Hepatocyte (in vitro differentiated cells): ENCODE measurements around the gene RHBDD3. TPM values are rescaled to one million over a fixed set of nuclear protein-coding genes. Genes with fewer than 3 reads are reported as not detected.

Experiments used
- DNase-seq: peaks from one replicate; pipeline ENCODE4 v3.0.0-alpha.2; 2016; ENCODE audit warnings: low spot score
- H2AFZ ChIP-seq: fragments of 200-600 bp; sonication (generic); 2 replicates; pipeline ENCODE4 v1.6.0; 2016; ENCODE audit warnings: antibody characterized with exemption, mild to moderate bottlenecking
- H3K27ac ChIP-seq: fragments of 200-600 bp; sonication (generic); 2 replicates; pipeline ENCODE4 v1.5.1; 2016; ENCODE audit warnings: mild to moderate bottlenecking
- H3K27me3 ChIP-seq: fragments of 200-600 bp; sonication (generic); 2 replicates; pipeline ENCODE4 v1.6.1; 2016
- H3K36me3 ChIP-seq: fragments of 200-600 bp; sonication (generic); replicated peaks from 2 replicates; pipeline ENCODE4 v1.5.1; 2016; ENCODE audit warnings: low read depth; ENCODE audit not compliant: insufficient read depth
- H3K4me1 ChIP-seq: fragments of 200-600 bp; sonication (generic); 2 replicates; pipeline ENCODE4 v1.5.1; 2016; ENCODE audit warnings: mild to moderate bottlenecking, moderate library complexity; ENCODE audit not compliant: insufficient read depth
- H3K4me2 ChIP-seq: fragments of 200-600 bp; sonication (generic); 2 replicates; pipeline ENCODE4 v1.6.0; 2016
- H3K4me3 ChIP-seq: fragments of 200-600 bp; sonication (generic); 2 replicates; pipeline ENCODE4 v1.5.1; 2016; ENCODE audit warnings: mild to moderate bottlenecking
- H3K79me2 ChIP-seq: fragments of 200-600 bp; sonication (generic); 2 replicates; pipeline ENCODE4 v1.6.0; 2017; ENCODE audit warnings: mild to moderate bottlenecking
- H3K9me2 ChIP-seq: fragments of 200-600 bp; sonication (generic); replicated peaks from 2 replicates; pipeline ENCODE4 v1.6.0; 2017; ENCODE audit warnings: mild to moderate bottlenecking; ENCODE audit not compliant: insufficient read depth
- H3K9me3 ChIP-seq: fragments of 200-600 bp; sonication (generic); 2 replicates; pipeline ENCODE4 v1.5.1; 2016; ENCODE audit warnings: low read depth, mild to moderate bottlenecking
- H4K20me1 ChIP-seq: fragments of 200-600 bp; sonication (generic); 2 replicates; pipeline ENCODE4 v1.6.0; 2016; ENCODE audit warnings: mild to moderate bottlenecking; ENCODE audit not compliant: insufficient read depth, poor library complexity, severe bottlenecking
- CTCF ChIP-seq: fragments of 200-600 bp; sonication (generic); IDR thresholded peaks from 2 replicates; pipeline ENCODE4 v1.5.1; 2016; ENCODE audit warnings: antibody characterized with exemption, mild to moderate bottlenecking; ENCODE audit not compliant: poor library complexity
- EZH2 ChIP-seq: fragments of 200-600 bp; sonication (generic); IDR thresholded peaks from 2 replicates; pipeline ENCODE4 v1.6.1; 2016; ENCODE audit warnings: antibody characterized with exemption, mild to moderate bottlenecking, borderline replicate concordance
- EZH2phosphoT487 ChIP-seq: fragments of 200-600 bp; sonication (generic); IDR thresholded peaks from one replicate; pipeline ENCODE4 v1.6.1; 2018; ENCODE audit warnings: antibody characterized with exemption, mild to moderate bottlenecking, low read depth, moderate library complexity; ENCODE audit not compliant: unreplicated experiment, severe bottlenecking
- WGBS: methylation state at CpG from one replicate; pipeline ENCODE4 v1.1.6; 2016; ENCODE audit warnings: low lambda C conversion rate; ENCODE audit errors: missing lambda C conversion rate; 5-methylcytosine and 5-hydroxymethylcytosine counted together
- polyA plus RNA-seq: library from polyadenylated mRNA; unstranded; fragments of >200 nt; fragmentation: Nextera tagmentation; extraction: Ambion mirVana; gene quantifications from 2 replicates; pipeline ENCODE4 v1.2.1, GENCODE V29; 2016
- total RNA-seq: library from RNA; depleted of rRNA; stranded (reverse); fragments of >200 nt; gene quantifications from 2 replicates; pipeline ENCODE4 v1.2.3, GENCODE V29; 2014

The RHBDD3 gene
- total and polyA plus RNA-seq, 2 experiments from 2014 or later: 27.2 to 46.7 TPM

GRCh38 chr22:29310065-29310862, 42.5 kb upstream of the RHBDD3 start:
- Histone ChIP-seq H3K4me3 (no peak overlapping the region), H3K4me1 (peaks cover 18% of the 10 kb centered on the region), H3K36me3 (no peaks in the 10 kb centered on the region), H4K20me1 (no peaks in the 10 kb centered on the region), H3K9me3 (no peaks in the 10 kb centered on the region), H3K27ac (no peak overlapping the region), H3K27me3 (peaks cover 26% of the 10 kb centered on the region), H3K9me2 (no peaks in the 10 kb centered on the region), H3K4me2 (peak overlapping the region; percentile 16), H2AFZ (no peak overlapping the region), H3K79me2 (peaks cover 10% of the 10 kb centered on the region)
- WGBS: 83% methylated on average over 22 of the region's 28 CpGs
- TF ChIP-seq CTCF: no peak
- no peak for TF ChIP-seq EZH2
- TF ChIP-seq EZH2phosphoT487: no peak
- DNase-seq: no peak

GRCh38 chr22:29309332-29310064, 41.7 kb upstream of the RHBDD3 start:
- H2AFZ ChIP-seq: no peak overlapping the region
- DNase-seq: no peak
- H3K27ac ChIP-seq: no peak overlapping the region
- peaks cover 18% of the 10 kb centered on the region for H3K27me3 ChIP-seq
- H3K36me3 ChIP-seq: no peaks in the 10 kb centered on the region
- peaks cover 14% of the 10 kb centered on the region for H3K4me1 ChIP-seq
- TF ChIP-seq EZH2phosphoT487: no peak
- no peak for TF ChIP-seq CTCF
- TF ChIP-seq EZH2: no peak
- H3K4me3 ChIP-seq: no peak overlapping the region
- H3K9me2 ChIP-seq: no peaks in the 10 kb centered on the region
- no peaks in the 10 kb centered on the region for H4K20me1 ChIP-seq
- peak overlapping the region; percentile 98 for H3K4me2 ChIP-seq
- peaks cover 10% of the 10 kb centered on the region for H3K79me2 ChIP-seq
- H3K9me3 ChIP-seq: no peaks in the 10 kb centered on the region
- WGBS: 90% methylated on average over 21 of the region's 21 CpGs

- Histone ChIP-seq H4K20me1 (no peaks in the 10 kb centered on the region), H3K9me2 (no peaks in the 10 kb centered on the region), H3K79me2 (peaks cover 10% of the 10 kb centered on the region), H2AFZ (no peak overlapping the region), H3K36me3 (no peaks in the 10 kb centered on the region), H3K4me3 (no peak overlapping the region), H3K9me3 (no peaks in the 10 kb centered on the region), H3K4me1 (peaks cover 11% of the 10 kb centered on the region), H3K27ac (no peak overlapping the region), H3K4me2 (peak overlapping the region; percentile 98), H3K27me3 (peaks cover 12% of the 10 kb centered on the region)
- TF ChIP-seq EZH2phosphoT487 (no peak), EZH2 (no peak), CTCF (no peak)
- WGBS: 79% methylated on average over 13 of the region's 13 CpGs
- DNase-seq: no peak
Observed at GRCh38 chr22:29308791-29309262, 41.0 kb upstream of the RHBDD3 start.
